Thyroid gland (tissue), 4 donors: Measurements from ENCODE around the gene EPS15.

Source experiments
- POLR2A ChIP-seq, 2 donors: fragments of 450-650 bp; IDR thresholded peaks; one replicate each; pipeline ENCODE4 v1.6.1; 2017; ENCODE audit warnings: antibody characterized with exemption in 2 of 2, mild to moderate bottlenecking in 2 of 2, moderate library complexity in 1 of 2
- TF ChIP-seq, protein P1 (sequence below), 6 experiments: fragments of 200-600 bp in 3 of 6; fragments of 450-650 bp in 3 of 6; sonication (generic) in 3 of 6; IDR thresholded peaks; one replicate each; pipeline ENCODE4 v1.5.1; 2016 to 2019; ENCODE audit warnings: antibody characterized with exemption in 6 of 6, mild to moderate bottlenecking in 2 of 6, inconsistent platforms in 1 of 6, moderate library complexity in 1 of 6

DNA sequence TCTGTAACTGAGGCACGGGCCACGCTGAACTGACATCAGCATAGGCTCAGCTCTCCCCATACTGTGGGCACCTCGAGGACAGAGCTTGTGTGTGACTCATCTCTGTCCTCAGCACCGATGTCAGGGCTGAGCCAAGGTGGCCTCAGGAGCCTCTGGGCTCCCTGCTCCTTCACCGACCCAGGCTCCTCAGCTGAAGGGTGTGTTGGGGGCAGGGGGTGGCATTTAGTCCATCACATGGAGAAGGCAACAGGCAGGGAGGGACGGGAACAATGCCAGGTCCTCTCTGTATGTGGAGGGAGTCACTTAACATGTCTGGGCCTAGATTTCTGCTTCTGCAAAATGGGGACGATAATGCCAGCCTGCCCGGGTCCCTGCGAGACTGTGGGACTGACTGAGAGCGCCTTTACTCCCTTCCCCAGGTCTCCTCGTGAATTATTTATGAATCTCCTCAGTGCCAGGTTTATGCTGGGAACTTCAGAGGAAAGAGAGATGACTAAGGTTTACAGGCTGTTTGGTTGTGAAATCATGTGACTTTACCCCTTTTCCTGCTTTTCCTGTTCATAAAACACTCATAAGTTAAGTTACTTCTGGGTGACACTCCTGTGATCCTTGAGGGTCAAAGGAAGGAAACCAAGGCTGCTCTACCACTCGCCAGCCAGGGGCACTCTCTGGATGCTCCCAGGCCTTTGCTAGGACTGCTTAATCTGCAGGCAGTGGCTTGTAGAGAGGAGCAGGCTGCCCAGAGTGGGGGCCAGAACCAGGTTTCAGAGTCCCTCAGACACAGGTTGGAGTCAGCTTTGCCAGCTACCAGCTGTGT lies 204.9 kb downstream of the EPS15 start:
- TF ChIP-seq, protein P1, sequence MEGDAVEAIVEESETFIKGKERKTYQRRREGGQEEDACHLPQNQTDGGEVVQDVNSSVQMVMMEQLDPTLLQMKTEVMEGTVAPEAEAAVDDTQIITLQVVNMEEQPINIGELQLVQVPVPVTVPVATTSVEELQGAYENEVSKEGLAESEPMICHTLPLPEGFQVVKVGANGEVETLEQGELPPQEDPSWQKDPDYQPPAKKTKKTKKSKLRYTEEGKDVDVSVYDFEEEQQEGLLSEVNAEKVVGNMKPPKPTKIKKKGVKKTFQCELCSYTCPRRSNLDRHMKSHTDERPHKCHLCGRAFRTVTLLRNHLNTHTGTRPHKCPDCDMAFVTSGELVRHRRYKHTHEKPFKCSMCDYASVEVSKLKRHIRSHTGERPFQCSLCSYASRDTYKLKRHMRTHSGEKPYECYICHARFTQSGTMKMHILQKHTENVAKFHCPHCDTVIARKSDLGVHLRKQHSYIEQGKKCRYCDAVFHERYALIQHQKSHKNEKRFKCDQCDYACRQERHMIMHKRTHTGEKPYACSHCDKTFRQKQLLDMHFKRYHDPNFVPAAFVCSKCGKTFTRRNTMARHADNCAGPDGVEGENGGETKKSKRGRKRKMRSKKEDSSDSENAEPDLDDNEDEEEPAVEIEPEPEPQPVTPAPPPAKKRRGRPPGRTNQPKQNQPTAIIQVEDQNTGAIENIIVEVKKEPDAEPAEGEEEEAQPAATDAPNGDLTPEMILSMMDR (IDR thresholded peaks at IDR 0.05): no peak
- no peak for TF ChIP-seq POLR2A (IDR thresholded peaks at IDR 0.05)
